Stimulated activated CD8-positive, alpha-beta memory T cell treated with anti-CD3 and anti-CD28 coated beads, Interleukin-12 subunit alpha, Interleukin-12 subunit beta, amount 100 ng/mL, for 24 hours (primary cell): ENCODE data around the gene SNX13.

Source experiments
- DNase-seq: peaks from one replicate; pipeline ENCODE4 v3.0.0-alpha.2; 2020; ENCODE audit errors: extremely low read depth

The SNX13 gene

GRCh38 chr7:17774716-17775288, 165.5 kb downstream of the SNX13 start:
- DNase-seq, result no peak

GRCh38 chr7:17774248-17774647, 166.0 kb downstream of the SNX13 start:
- no peak for DNase-seq

GRCh38 chr7:17773289-17773626, 167.0 kb downstream of the SNX13 start:
- DNase-seq, result no peak

- DNase-seq, result no peak
These were observed 167.6 kb downstream of the SNX13 start for GRCh38 chr7:17772581-17773288.

- DNase-seq, result no peak
These were observed 168.3 kb downstream of the SNX13 start for GRCh38 chr7:17771901-17772408.

- DNase-seq, result no peak
These were observed 169.5 kb downstream of the SNX13 start for GRCh38 chr7:17770710-17771375.

GRCh38 chr7:17769918-17770317, 170.4 kb downstream of the SNX13 start:
- DNase-seq, result no peak

- no peak for DNase-seq
These were observed 182.3 kb downstream of the SNX13 start for GRCh38 chr7:17758008-17758407.

GRCh38 chr7:17746020-17746530, 194.2 kb downstream of the SNX13 start:
- no peak for DNase-seq

GRCh38 chr7:17745610-17746009, 194.7 kb downstream of the SNX13 start:
- no peak for DNase-seq

GRCh38 chr7:17743316-17743715, 197.0 kb downstream of the SNX13 start:
- DNase-seq, result no peak

- no peak for DNase-seq
These were observed 198.9 kb downstream of the SNX13 start for GRCh38 chr7:17741426-17741825.
